Daoy (cell line): Measurements from ENCODE around the gene UGT2A2. TPM values are rescaled to one million over a fixed set of nuclear protein-coding genes. Genes with fewer than 3 reads are reported as not detected.
"Not testable (repeated sequence)": the region's sequence is repeated elsewhere in the genome, so short reads cannot be mapped to it uniquely, and the experiment has no call there.

ENCODE experiments used
- DNase-seq: peaks from one replicate; pipeline ENCODE4 v3.0.0-alpha.2; 2015; ENCODE audit warnings: low read depth
- total RNA-seq: library from RNA; depleted of rRNA; stranded (reverse); fragments of >200 nt; shearing (Covaris generic); gene quantifications from 2 replicates; pipeline ENCODE4 v1.2.3, GENCODE V29; 2014; rRNA removed

The UGT2A2 gene
- not detected in 2 replicates for total RNA-seq

- DNase-seq, result no peak
Measured at GRCh38 chr4:69639542-69639941, at the start of gene UGT2A2. Gene UGT2A2, minus strand, starts transcription at chr4:69639642. Its CDS starts 2 bp downstream, at chr4:69639640.

- DNase-seq, result no peak
Measured at GRCh38 chr4:69684804-69685203, 45.4 kb upstream of the UGT2A2 start.

- no peak for DNase-seq
Measured at GRCh38 chr4:69668680-69669079, 29.2 kb upstream of the UGT2A2 start.

GRCh38 chr4:69664009-69664408, 24.6 kb upstream of the UGT2A2 start:
- not testable (repeated sequence) for DNase-seq

GRCh38 chr4:69661130-69661803, 21.8 kb upstream of the UGT2A2 start:
- not testable (repeated sequence) for DNase-seq

- DNase-seq, result no peak
Measured at GRCh38 chr4:69658133-69658532, 18.7 kb upstream of the UGT2A2 start.

GRCh38 chr4:69656653-69657158, 17.3 kb upstream of the UGT2A2 start:
- DNase-seq, result no peak

GRCh38 chr4:69653147-69653546, 13.7 kb upstream of the UGT2A2 start, which contains the start of gene UGT2A1:
Gene UGT2A1, minus strand, starts transcription at chr4:69653247. Its CDS starts 5,603 bp downstream, at chr4:69647644.
- DNase-seq, result no peak

GRCh38 chr4:69650872-69651271, 11.4 kb upstream of the UGT2A2 start:
- DNase-seq, result no peak

GRCh38 chr4:69649629-69650028, 10.2 kb upstream of the UGT2A2 start:
- DNase-seq, result no peak

- no peak for DNase-seq
Measured at GRCh38 chr4:69649207-69649606, 9.8 kb upstream of the UGT2A2 start.

GRCh38 chr4:69642961-69643360, 3.5 kb upstream of the UGT2A2 start:
- DNase-seq, result no peak

GRCh38 chr4:69640289-69640688, 847 bp upstream of the UGT2A2 start:
- no peak for DNase-seq

- DNase-seq, result no peak
Measured at GRCh38 chr4:69617083-69617694, 22.3 kb downstream of the UGT2A2 start.

- DNase-seq, result no peak
Measured at GRCh38 chr4:69610484-69610883, 29.0 kb downstream of the UGT2A2 start.

- DNase-seq, result no peak
Measured at GRCh38 chr4:69601065-69601464, 38.4 kb downstream of the UGT2A2 start.

- DNase-seq, result no peak
Measured at GRCh38 chr4:69600013-69600412, 39.4 kb downstream of the UGT2A2 start.

GRCh38 chr4:69594382-69594781, 45.1 kb downstream of the UGT2A2 start:
- DNase-seq, result no peak

GRCh38 chr4:69591364-69591763, 48.1 kb downstream of the UGT2A2 start:
- DNase-seq, result no peak

GRCh38 chr4:69589884-69590283, 49.6 kb downstream of the UGT2A2 start:
- DNase-seq, result no peak

- no peak for DNase-seq
Measured at GRCh38 chr4:69584135-69584534, 55.3 kb downstream of the UGT2A2 start.

- no peak for DNase-seq
Measured at GRCh38 chr4:69583543-69583942, 55.9 kb downstream of the UGT2A2 start.

- no peak for DNase-seq
Measured at GRCh38 chr4:69577245-69577644, 62.2 kb downstream of the UGT2A2 start.
